IPS-20b (cell line): Measurements from ENCODE around the gene ZIC3.
A peak's percentile ranks its signal among the peaks of the same experiment; 100 is the strongest.
"Not testable (repeated sequence)": the region's sequence is repeated elsewhere in the genome, so short reads cannot be mapped to it uniquely, and the experiment has no call there.

Source experiments
- H3K27ac ChIP-seq: one replicate; pipeline ENCODE4 v1.5.1; 2013; ENCODE audit warnings: low read length
- H3K27me3 ChIP-seq: 2 replicates; pipeline ENCODE4 v1.6.1; 2013; ENCODE audit warnings: mild to moderate bottlenecking, low read length, inconsistent platforms; ENCODE audit not compliant: insufficient read depth
- H3K36me3 ChIP-seq: 2 replicates; pipeline ENCODE4 v1.6.1; 2013; ENCODE audit warnings: low read depth, mild to moderate bottlenecking, inconsistent platforms, low read length, moderate library complexity; ENCODE audit not compliant: insufficient read depth
- H3K4me1 ChIP-seq: 2 replicates; pipeline ENCODE4 v1.6.1; 2013; ENCODE audit warnings: mild to moderate bottlenecking, control low read depth, inconsistent platforms, low read length, moderate library complexity; ENCODE audit not compliant: insufficient read depth
- H3K4me3 ChIP-seq: 2 replicates; pipeline ENCODE4 v1.5.1; 2013; ENCODE audit warnings: mild to moderate bottlenecking, low read length, inconsistent platforms
- H3K9ac ChIP-seq: 2 replicates; pipeline ENCODE4 v1.6.1; 2013; ENCODE audit warnings: low read depth, mild to moderate bottlenecking, inconsistent platforms, low read length, moderate library complexity
- H3K9me3 ChIP-seq: 2 replicates; pipeline ENCODE4 v1.6.1; 2013; ENCODE audit warnings: mild to moderate bottlenecking, low read depth, low read length, inconsistent platforms; ENCODE audit not compliant: insufficient read depth

The ZIC3 gene

DNA sequence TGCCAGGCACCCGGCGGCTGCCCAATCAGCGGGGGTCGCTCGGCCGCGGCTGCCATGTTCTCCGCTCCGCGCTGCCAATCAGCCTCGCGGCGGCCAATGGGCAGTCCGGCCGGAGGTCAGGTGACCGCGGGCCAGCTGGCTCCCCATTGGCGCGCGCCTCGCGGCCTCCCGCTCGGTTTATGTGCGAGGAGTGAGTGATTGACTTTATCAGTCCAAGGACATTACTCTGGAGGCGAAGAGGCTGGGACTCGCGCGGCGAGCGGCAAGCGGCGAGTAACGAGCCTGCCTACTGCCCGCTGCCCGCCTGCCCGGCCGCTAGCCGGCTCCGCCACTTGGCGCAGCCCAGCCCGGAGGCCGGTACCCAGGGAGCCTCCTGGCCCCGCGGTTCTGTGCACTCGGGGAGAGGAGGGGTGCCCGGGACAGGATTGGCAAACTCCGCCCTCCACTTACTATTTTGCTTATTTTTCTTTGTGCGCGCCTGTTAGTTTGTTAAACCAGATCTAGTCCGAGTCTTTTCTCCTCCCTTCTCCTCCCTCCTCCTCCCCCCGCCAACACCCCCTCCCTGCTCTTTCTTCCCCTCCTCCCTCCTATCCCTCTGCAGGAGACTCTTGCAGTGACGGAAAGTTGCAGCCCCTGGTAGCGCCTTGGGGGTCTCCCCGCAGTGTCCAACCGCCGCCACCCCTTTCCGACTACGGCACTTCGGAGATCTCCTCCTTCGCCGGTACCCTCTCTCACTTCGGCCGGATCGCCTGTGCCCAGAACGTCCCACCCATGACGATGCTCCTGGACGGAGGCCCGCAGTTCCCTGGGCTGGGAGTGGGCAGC, at the start of gene ZIC3:
TSS of gene ZIC3 (plus strand) at position 207 of the 825 bp plus-strand sequence. CDS start at position 772, 565 bp downstream.
- peaks cover 10% of the 10 kb centered on the region; the same call in 1 of the 2 replicates for H3K4me1 ChIP-seq
- no peaks in the 10 kb centered on the region for H3K9me3 ChIP-seq
- H3K36me3 ChIP-seq, result peaks cover 32% of the 10 kb centered on the region
- H3K9ac ChIP-seq, result peak within 1 kb of the TSS; percentile 86; the same call in 1 of the 2 replicates
- H3K27ac ChIP-seq, result peak within 1 kb of the TSS; percentile 46
- peaks cover 27% of the 10 kb centered on the region for H3K27me3 ChIP-seq
- peak within 1 kb of the TSS; percentile 86 for H3K4me3 ChIP-seq

DNA sequence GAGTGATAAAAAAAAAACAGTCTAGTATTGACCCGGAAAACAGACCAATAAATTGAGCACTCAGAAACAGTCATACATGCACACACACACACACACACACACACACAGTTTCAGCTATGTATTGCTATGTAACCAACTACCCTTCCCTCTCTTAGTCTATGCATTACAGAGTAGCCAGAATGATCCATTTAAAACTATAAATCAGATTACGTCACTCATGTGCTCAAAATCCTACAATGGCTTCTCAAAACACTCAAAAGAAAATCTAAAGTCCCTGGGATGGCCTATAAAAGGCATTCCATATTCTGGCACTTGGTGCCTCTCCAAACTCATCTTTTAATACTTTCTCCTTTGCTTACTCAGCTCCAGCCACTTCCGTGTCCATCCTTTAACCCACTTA, 46.5 kb upstream of the ZIC3 start:
- Histone ChIP-seq H3K27me3 (no peaks in the 10 kb centered on the region), H3K27ac (no peak overlapping the region), H3K4me3 (no peak overlapping the region), H3K4me1 (no peaks in the 10 kb centered on the region), H3K9ac (no peak overlapping the region), H3K36me3 (no peaks in the 10 kb centered on the region), H3K9me3 (no peaks in the 10 kb centered on the region)

DNA sequence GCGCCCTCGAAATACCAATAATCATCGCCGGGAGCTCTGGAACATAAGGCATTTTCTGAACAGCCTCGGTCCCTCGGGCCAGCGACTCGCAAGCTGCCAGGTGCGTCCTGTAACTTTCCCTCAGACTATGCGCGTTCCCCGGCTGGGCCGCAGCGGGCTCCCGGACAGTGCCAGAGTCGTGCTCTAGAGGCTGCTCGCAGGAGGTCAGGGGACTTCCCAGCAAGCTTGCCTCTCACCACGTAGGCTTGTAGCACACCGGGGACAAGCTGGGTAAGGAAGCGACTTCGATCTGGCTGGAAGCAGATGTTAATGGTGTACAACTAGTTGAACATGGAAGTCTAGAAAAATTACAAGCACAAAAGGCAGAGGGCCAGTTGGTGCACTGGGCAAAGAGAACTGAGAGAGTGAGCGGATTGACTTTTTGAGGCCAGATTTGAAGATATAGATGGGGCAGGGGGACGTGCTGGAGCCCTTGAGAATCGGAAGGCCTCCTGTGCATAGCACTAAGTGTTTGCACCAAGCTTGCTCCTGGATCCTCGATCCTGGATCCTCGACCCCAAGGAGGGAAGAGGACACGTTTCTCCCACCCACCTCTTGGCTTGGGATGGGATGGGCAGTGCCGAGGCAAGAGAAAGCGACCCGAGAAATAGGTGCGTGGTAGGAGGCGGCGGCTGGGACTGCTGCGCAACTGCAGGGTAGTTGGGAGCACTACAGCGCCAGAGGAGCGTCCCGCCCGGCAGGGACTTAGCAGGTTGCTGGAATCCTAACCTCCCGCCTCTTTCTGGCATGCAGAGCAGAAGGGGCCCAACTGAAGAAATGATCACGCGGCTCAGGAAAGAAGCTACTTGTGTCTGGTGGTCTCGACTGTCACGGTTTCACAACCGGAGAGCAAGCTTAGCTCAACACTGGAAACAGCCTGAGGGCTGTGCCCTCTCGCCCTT, 19.9 kb upstream of the ZIC3 start:
- Histone ChIP-seq H3K36me3 (no peaks in the 10 kb centered on the region), H3K27ac (no peak overlapping the region), H3K9ac (no peak overlapping the region), H3K4me1 (no peaks in the 10 kb centered on the region; the same call in 1 of the 2 replicates), H3K9me3 (no peaks in the 10 kb centered on the region), H3K4me3 (no peak overlapping the region; the same call in 1 of the 2 replicates), H3K27me3 (peaks cover 72% of the 10 kb centered on the region)

DNA sequence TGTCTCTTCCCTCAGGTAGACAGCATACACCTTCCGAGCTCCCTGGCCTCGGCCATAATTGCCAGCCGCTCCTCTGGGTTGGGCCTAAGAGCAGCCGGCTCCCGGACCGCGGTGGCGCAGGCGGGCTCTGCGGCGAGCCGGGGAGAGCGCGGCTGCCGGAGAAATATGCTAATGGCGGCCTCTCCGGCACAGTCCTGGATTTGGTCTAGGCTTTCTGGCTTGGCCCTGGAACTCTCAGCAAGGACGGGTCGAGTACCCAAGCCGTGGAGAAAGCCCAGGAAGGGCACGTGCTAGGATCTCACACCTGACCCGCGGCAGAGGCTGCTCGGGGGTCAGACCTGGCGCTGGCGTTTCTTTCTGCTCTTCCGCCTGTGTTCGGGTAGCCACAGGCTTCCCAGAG, 18.6 kb upstream of the ZIC3 start:
- H3K9ac ChIP-seq, result no peak overlapping the region
- H3K27me3 ChIP-seq, result peaks cover 79% of the 10 kb centered on the region

DNA sequence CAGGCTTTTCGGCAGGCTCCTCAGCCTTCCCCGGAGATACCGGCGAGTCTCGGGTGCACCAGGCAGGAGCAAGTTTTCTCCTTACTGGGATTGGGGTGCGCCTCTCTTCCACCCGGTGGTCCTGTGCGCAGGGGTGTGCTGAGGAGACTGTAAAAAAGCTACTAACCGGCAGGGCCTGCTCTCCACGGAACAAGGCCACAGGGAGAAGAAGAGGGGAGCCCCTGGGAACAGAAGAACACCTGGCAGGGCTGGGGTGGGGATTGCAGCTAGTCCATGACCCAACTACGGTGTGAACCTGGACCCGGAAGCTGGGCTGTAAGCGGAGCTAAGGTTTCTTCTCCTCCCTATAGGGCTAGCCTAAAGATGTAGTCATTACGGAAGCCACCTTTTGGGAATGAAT, 17.7 kb upstream of the ZIC3 start:
- peaks cover 76% of the 10 kb centered on the region for H3K27me3 ChIP-seq
- H3K27ac ChIP-seq, result no peak overlapping the region
- H3K36me3 ChIP-seq, result no peaks in the 10 kb centered on the region
- no peaks in the 10 kb centered on the region for H3K9me3 ChIP-seq
- H3K9ac ChIP-seq, result peak overlapping the region; percentile 41; the same call in 1 of the 2 replicates
- H3K4me1 ChIP-seq, result peaks cover 6% of the 10 kb centered on the region; the same call in 1 of the 2 replicates
- H3K4me3 ChIP-seq, result peak overlapping the region; percentile 64

More for the DNA sequence above, 18.6 kb upstream of the ZIC3 start:
- Histone ChIP-seq H3K4me1 (peaks cover 6% of the 10 kb centered on the region; the same call in 1 of the 2 replicates), H3K4me3 (peak overlapping the region; percentile 64; the same call in 1 of the 2 replicates), H3K27ac (no peak overlapping the region), H3K36me3 (no peaks in the 10 kb centered on the region), H3K9me3 (no peaks in the 10 kb centered on the region)

DNA sequence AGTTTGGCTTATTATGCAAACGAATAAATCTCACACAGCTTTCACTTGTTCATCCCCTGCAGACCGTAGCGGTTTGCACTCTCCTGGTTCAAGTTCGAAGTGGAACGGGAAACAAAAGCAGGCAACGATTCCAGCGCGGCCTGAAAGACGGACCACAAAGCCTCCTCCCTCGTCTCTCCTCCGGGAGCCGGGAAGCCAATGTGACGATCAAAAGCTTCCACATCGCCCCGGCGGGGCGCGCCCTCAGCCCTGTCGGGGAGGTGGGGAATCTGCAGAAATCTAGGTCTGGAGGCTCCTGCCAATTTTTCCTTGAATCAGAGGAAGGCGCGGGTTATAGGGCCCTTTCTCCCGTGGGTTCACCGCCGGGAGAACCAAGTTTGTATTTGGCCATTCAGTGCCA, 16.9 kb upstream of the ZIC3 start:
- H3K36me3 ChIP-seq, result no peaks in the 10 kb centered on the region
- no peak overlapping the region for H3K27ac ChIP-seq
- H3K4me3 ChIP-seq, result peak overlapping the region; percentile 64
- H3K9me3 ChIP-seq, result no peaks in the 10 kb centered on the region
- H3K4me1 ChIP-seq, result peaks cover 6% of the 10 kb centered on the region; the same call in 1 of the 2 replicates
- H3K9ac ChIP-seq, result peak overlapping the region; percentile 41; the same call in 1 of the 2 replicates
- peaks cover 68% of the 10 kb centered on the region for H3K27me3 ChIP-seq

DNA sequence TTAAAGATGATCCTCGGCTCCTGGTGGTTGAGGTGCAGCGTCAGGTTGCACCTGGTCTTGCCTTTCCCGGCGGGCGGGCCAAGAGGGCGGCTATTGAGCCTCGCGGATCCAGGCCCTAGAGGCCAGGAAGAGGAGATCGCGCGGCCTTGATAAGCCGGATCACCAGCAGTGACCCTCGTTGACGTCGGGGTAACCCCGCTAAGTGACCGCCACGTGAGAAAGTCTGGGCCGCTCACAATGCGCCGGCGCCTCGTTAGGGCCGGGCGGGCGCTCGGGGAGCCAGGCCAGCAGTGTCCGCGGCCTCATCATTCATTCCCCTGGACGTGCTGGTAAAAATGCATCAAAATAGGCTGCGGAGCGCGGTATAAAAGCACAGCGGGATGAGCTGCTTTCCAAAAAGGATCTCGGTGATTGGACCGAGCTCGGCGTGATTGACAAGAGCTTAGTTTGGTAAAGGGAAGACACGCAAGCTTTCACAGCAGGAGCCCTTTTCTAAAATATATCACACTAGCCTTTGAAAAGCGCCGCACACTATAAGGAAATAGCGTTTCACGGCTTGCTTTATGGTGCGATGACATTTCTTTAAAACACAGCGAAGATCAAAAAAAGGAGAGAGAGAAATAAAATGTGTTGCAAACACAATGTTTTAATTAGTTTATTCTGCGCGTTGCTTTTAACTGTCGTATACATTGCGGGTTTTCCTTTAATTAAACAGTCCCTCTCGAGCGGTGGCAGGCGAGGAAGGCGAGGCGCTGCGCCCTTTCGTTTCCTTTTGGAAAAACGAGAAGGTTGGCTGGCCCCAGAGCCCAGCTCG, 15.9 kb upstream of the ZIC3 start:
- no peak overlapping the region for H3K27ac ChIP-seq
- peaks cover 6% of the 10 kb centered on the region; the same call in 1 of the 2 replicates for H3K4me1 ChIP-seq
- H3K9ac ChIP-seq, result peak overlapping the region; percentile 41; the same call in 1 of the 2 replicates
- H3K9me3 ChIP-seq, result no peaks in the 10 kb centered on the region
- no peaks in the 10 kb centered on the region for H3K36me3 ChIP-seq
- peaks cover 58% of the 10 kb centered on the region for H3K27me3 ChIP-seq
- H3K4me3 ChIP-seq, result peak overlapping the region; percentile 64

DNA sequence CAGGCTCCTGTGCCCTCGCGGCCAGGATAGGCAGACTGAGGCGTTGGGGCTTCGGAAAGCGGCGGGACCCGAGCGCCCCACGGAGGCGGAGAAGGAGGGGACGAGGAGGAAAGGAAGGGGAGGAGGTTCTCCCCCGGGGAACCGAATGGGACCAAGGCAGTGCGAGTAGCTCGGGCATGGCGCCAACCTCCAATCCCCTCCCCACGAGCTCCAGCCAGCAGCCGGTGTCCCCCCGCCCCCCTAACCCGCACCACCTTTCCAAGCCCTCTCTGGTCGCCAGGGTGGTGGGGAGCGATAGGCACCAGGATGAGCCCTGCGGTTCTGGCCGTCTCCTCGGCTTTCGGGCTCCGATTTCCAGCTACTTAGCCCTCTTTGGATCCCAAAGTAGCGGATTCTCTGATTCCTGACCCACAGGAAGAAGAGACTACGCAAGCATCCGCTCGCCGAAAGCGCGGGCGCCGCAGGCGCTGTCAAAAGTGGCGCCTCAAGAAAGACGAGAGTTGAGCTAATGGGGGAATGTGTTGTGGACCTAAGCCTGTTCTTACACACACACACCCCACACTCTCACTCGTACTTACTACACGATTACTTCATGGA, 15.2 kb upstream of the ZIC3 start:
- no peaks in the 10 kb centered on the region for H3K9me3 ChIP-seq
- H3K4me3 ChIP-seq, result peak overlapping the region; percentile 64
- peaks cover 51% of the 10 kb centered on the region for H3K27me3 ChIP-seq
- H3K36me3 ChIP-seq, result no peaks in the 10 kb centered on the region
- no peak overlapping the region for H3K27ac ChIP-seq
- peak overlapping the region; percentile 56; the same call in 1 of the 2 replicates for H3K9ac ChIP-seq
- H3K4me1 ChIP-seq, result peaks cover 6% of the 10 kb centered on the region; the same call in 1 of the 2 replicates

DNA sequence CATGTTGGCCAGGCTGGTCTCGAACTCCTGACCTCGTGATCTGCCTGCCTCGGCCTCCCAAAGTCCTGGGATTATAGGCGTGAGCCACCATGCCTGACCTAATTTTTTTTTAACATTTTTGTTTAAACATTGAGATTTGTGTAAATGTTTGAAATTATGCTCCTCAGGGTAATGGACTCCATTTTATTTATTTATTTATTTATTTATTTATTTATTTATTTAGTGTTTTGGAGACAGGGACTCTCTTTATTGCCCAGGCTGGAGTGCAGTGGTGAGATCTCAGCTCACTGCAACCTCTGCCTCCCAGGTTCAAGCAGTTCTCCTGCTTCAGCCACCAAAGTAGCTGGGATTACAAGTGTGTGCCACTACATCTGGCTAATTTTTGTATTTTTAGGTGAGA, 13.8 kb upstream of the ZIC3 start:
- H3K27me3 ChIP-seq, result peaks cover 37% of the 10 kb centered on the region

DNA sequence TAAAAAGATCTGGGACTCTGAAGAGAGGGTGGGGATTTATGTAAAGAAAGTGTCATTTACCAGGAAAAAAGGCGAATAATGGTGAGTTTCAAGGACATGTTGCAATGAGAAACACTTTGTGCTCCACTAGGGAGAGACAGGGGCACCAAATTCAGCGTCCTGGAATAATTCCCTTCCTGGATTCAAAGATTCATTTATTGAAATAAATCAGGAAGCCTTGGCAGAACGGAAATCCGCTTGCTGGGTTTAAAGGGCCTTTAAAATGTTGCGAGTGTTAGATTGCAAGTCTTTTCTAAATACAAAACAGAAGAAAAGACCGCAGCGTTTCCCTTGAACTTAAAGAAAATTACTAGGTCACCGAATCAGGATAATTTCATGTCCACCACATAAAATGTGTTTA, 3.8 kb upstream of the ZIC3 start:
- Histone ChIP-seq H3K27ac (no peak overlapping the region), H3K4me3 (peak overlapping the region; percentile 86), H3K9ac (peak overlapping the region; percentile 88), H3K36me3 (no peaks in the 10 kb centered on the region), H3K9me3 (no peaks in the 10 kb centered on the region), H3K27me3 (peaks cover 30% of the 10 kb centered on the region), H3K4me1 (peaks cover 19% of the 10 kb centered on the region; the same call in 1 of the 2 replicates)

More for the DNA sequence above, 13.8 kb upstream of the ZIC3 start:
- H3K9ac ChIP-seq, H3K4me3 ChIP-seq, H3K36me3 ChIP-seq, H3K9me3 ChIP-seq, H3K27ac ChIP-seq, H3K4me1 ChIP-seq: not testable (repeated sequence)
